ENCODE measurements around the gene ZNF169. TPM values are rescaled to one million over a fixed set of nuclear protein-coding genes. Genes with fewer than 3 reads are reported as not detected.
"Not testable (repeated sequence)": the region's sequence is repeated elsewhere in the genome, so short reads cannot be mapped to it uniquely, and the experiment has no call there.

ZNF169 gene
- total RNA-seq, 1 donor from 2014 or later: 4.7 TPM

GRCh38 chr9:94322342-94322940 lies 63.3 kb downstream of the ZNF169 start:
- not testable (repeated sequence) for DNase-seq (ENCODE audit: low read depth); H3K36me3 ChIP-seq (ENCODE audit: control insufficient read depth, insufficient read depth, low read length); H3K4me3 ChIP-seq (ENCODE audit: low read depth, low read length); FAIRE-seq; H3K27me3 ChIP-seq (ENCODE audit: control insufficient read depth, insufficient read depth, low read length)

- peak; percentile 85 for FAIRE-seq
- H3K4me3 ChIP-seq (ENCODE audit: low read depth, low read length); H3K36me3 ChIP-seq (ENCODE audit: control insufficient read depth, insufficient read depth, low read length); DNase-seq (ENCODE audit: low read depth); H3K27me3 ChIP-seq (ENCODE audit: control insufficient read depth, insufficient read depth, low read length): not testable (repeated sequence)
These were observed 64.2 kb downstream of the ZNF169 start for GRCh38 chr9:94323153-94323798.

GRCh38 chr9:94325583-94325982 lies 66.5 kb downstream of the ZNF169 start:
- FAIRE-seq: not testable (repeated sequence)

GRCh38 chr9:94328544-94328943 lies 69.4 kb downstream of the ZNF169 start, which contains the start of gene NUTM2F:
Gene NUTM2F (minus strand): TSS chr9:94328644. CDS start chr9:94328623, 21 bp downstream.
- not testable (repeated sequence) for H3K36me3 ChIP-seq (ENCODE audit: control insufficient read depth, insufficient read depth, low read length); FAIRE-seq; H3K4me3 ChIP-seq (ENCODE audit: low read depth, low read length); DNase-seq (ENCODE audit: low read depth); H3K27me3 ChIP-seq (ENCODE audit: control insufficient read depth, insufficient read depth, low read length)

More at GRCh38 chr9:94325583-94325982, 66.5 kb downstream of the ZNF169 start:
- not testable (repeated sequence) for DNase-seq (ENCODE audit: low read depth); H3K4me3 ChIP-seq (ENCODE audit: low read depth, low read length); H3K36me3 ChIP-seq (ENCODE audit: control insufficient read depth, insufficient read depth, low read length); H3K27me3 ChIP-seq (ENCODE audit: control insufficient read depth, insufficient read depth, low read length)

GRCh38 chr9:94336445-94336844 lies 77.3 kb downstream of the ZNF169 start:
- DNase-seq (ENCODE audit: low read depth); H3K4me3 ChIP-seq (ENCODE audit: low read depth, low read length); H3K27me3 ChIP-seq (ENCODE audit: control insufficient read depth, insufficient read depth, low read length); H3K36me3 ChIP-seq (ENCODE audit: control insufficient read depth, insufficient read depth, low read length); FAIRE-seq: not testable (repeated sequence)

GRCh38 chr9:94338723-94339122 lies 79.6 kb downstream of the ZNF169 start:
- H3K27me3 ChIP-seq (ENCODE audit: control insufficient read depth, insufficient read depth, low read length); FAIRE-seq; DNase-seq (ENCODE audit: low read depth); H3K36me3 ChIP-seq (ENCODE audit: control insufficient read depth, insufficient read depth, low read length); H3K4me3 ChIP-seq (ENCODE audit: low read depth, low read length): not testable (repeated sequence)

- H3K27me3 ChIP-seq (ENCODE audit: control insufficient read depth, insufficient read depth, low read length); H3K4me3 ChIP-seq (ENCODE audit: low read depth, low read length); FAIRE-seq; H3K36me3 ChIP-seq (ENCODE audit: control insufficient read depth, insufficient read depth, low read length); DNase-seq (ENCODE audit: low read depth): not testable (repeated sequence)
These were observed 80.6 kb downstream of the ZNF169 start for GRCh38 chr9:94339657-94340056.

GRCh38 chr9:94340750-94341149 lies 81.7 kb downstream of the ZNF169 start:
- not testable (repeated sequence) for FAIRE-seq; H3K27me3 ChIP-seq (ENCODE audit: control insufficient read depth, insufficient read depth, low read length)

GRCh38 chr9:94341703-94342102 lies 82.6 kb downstream of the ZNF169 start:
- not testable (repeated sequence) for DNase-seq (ENCODE audit: low read depth); H3K4me3 ChIP-seq (ENCODE audit: low read depth, low read length); H3K27me3 ChIP-seq (ENCODE audit: control insufficient read depth, insufficient read depth, low read length); H3K36me3 ChIP-seq (ENCODE audit: control insufficient read depth, insufficient read depth, low read length); FAIRE-seq

More at GRCh38 chr9:94340750-94341149, 81.7 kb downstream of the ZNF169 start:
- not testable (repeated sequence) for H3K36me3 ChIP-seq (ENCODE audit: control insufficient read depth, insufficient read depth, low read length); DNase-seq (ENCODE audit: low read depth); H3K4me3 ChIP-seq (ENCODE audit: low read depth, low read length)

GRCh38 chr9:94347451-94347850 lies 88.4 kb downstream of the ZNF169 start:
- not testable (repeated sequence) for H3K27me3 ChIP-seq (ENCODE audit: control insufficient read depth, insufficient read depth, low read length); H3K4me3 ChIP-seq (ENCODE audit: low read depth, low read length); DNase-seq (ENCODE audit: low read depth); FAIRE-seq; H3K36me3 ChIP-seq (ENCODE audit: control insufficient read depth, insufficient read depth, low read length)

GRCh38 chr9:94348754-94349153 lies 89.7 kb downstream of the ZNF169 start:
- not testable (repeated sequence) for H3K4me3 ChIP-seq (ENCODE audit: low read depth, low read length); H3K36me3 ChIP-seq (ENCODE audit: control insufficient read depth, insufficient read depth, low read length); H3K27me3 ChIP-seq (ENCODE audit: control insufficient read depth, insufficient read depth, low read length); DNase-seq (ENCODE audit: low read depth); FAIRE-seq

Other genes with a start within 250 kb of the ZNF169 start
- 7.9 and 11.1 TPM in 2 replicates for gene PTPDC1, start 174.8 kb upstream of the ZNF169 start, total RNA-seq
- gene NUTM2F, start 69.3 kb downstream of the ZNF169 start, total RNA-seq: not detected in 2 replicates